ENCODE measurements around the gene SPDYE8.
"Not testable (repeated sequence)": the region's sequence is repeated elsewhere in the genome, so short reads cannot be mapped to it uniquely, and the experiment has no call there.

DNA sequence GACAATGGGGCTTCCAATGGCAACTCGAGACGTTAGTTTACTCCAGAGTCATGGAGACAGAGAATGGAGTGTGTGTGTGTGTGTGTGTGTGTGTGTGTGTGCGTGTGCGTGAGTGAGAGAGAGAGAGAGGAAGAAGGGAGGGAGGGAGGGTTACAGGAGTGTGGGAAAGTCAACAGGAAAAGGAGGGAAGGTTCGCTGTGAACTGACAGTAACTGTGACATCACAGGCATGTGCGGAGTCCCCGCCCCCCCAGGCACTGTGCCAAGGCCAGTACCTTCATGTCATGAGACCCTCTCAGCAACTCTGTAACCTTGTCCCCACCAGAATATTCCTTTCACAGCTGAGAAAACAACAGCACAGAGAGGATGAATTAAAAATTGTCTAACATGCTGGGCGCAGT, 32.1 kb downstream of the SPDYE8 start:
- TF ChIP-seq EZH2phosphoT487 (IDR thresholded peaks at IDR 0.05; ENCODE audit: insufficient read depth, low read depth); EZH2 (IDR thresholded peaks at IDR 0.05; ENCODE audit: insufficient read depth, poor library complexity, severe bottlenecking): not testable (repeated sequence)

All from GM23248 (cell line).